DOHH2 (cell line): Measurements from ENCODE around the gene PARP14.

ENCODE experiments used
- EZH2phosphoT487 ChIP-seq: fragments of 200-600 bp; sonication (generic); IDR thresholded peaks from 2 replicates; pipeline ENCODE4 v1.6.1; 2017; ENCODE audit warnings: borderline replicate concordance, mild to moderate bottlenecking, antibody characterized with exemption, low read length, moderate library complexity, mixed read lengths
- TF ChIP-seq, protein P1 (sequence below): fragments of 200-600 bp; sonication (generic); IDR thresholded peaks from one replicate; pipeline ENCODE4 v1.5.1; 2014; ENCODE audit warnings: antibody characterized with exemption, mild to moderate bottlenecking, low read depth, low read length; ENCODE audit not compliant: poor library complexity, severe bottlenecking

GRCh38 chr3:122660297-122660974 lies 20.2 kb upstream of the PARP14 start:
- TF ChIP-seq, protein P1, sequence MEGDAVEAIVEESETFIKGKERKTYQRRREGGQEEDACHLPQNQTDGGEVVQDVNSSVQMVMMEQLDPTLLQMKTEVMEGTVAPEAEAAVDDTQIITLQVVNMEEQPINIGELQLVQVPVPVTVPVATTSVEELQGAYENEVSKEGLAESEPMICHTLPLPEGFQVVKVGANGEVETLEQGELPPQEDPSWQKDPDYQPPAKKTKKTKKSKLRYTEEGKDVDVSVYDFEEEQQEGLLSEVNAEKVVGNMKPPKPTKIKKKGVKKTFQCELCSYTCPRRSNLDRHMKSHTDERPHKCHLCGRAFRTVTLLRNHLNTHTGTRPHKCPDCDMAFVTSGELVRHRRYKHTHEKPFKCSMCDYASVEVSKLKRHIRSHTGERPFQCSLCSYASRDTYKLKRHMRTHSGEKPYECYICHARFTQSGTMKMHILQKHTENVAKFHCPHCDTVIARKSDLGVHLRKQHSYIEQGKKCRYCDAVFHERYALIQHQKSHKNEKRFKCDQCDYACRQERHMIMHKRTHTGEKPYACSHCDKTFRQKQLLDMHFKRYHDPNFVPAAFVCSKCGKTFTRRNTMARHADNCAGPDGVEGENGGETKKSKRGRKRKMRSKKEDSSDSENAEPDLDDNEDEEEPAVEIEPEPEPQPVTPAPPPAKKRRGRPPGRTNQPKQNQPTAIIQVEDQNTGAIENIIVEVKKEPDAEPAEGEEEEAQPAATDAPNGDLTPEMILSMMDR, result no peak
- TF ChIP-seq EZH2phosphoT487, result no peak
